DND-41 (cell line): ENCODE data around the gene WRAP53.

Experiments used
- EZH2 ChIP-seq: IDR thresholded peaks from 3 replicates; pipeline ENCODE4 v1.6.1; 2012; ENCODE audit warnings: borderline replicate concordance, low read depth, mild to moderate bottlenecking, moderate library complexity, low read length, inconsistent platforms; ENCODE audit not compliant: severe bottlenecking
- TF ChIP-seq, protein P1 (sequence below): IDR thresholded peaks from 2 replicates; pipeline ENCODE4 v1.5.1; 2012; ENCODE audit warnings: borderline replicate concordance, low read length, moderate library complexity, mild to moderate bottlenecking; ENCODE audit not compliant: poor library complexity, severe bottlenecking; ENCODE audit errors: extremely low read depth

GRCh38 chr17:7712111-7712771, 24.0 kb downstream of the WRAP53 start:
- TF ChIP-seq, protein P1, sequence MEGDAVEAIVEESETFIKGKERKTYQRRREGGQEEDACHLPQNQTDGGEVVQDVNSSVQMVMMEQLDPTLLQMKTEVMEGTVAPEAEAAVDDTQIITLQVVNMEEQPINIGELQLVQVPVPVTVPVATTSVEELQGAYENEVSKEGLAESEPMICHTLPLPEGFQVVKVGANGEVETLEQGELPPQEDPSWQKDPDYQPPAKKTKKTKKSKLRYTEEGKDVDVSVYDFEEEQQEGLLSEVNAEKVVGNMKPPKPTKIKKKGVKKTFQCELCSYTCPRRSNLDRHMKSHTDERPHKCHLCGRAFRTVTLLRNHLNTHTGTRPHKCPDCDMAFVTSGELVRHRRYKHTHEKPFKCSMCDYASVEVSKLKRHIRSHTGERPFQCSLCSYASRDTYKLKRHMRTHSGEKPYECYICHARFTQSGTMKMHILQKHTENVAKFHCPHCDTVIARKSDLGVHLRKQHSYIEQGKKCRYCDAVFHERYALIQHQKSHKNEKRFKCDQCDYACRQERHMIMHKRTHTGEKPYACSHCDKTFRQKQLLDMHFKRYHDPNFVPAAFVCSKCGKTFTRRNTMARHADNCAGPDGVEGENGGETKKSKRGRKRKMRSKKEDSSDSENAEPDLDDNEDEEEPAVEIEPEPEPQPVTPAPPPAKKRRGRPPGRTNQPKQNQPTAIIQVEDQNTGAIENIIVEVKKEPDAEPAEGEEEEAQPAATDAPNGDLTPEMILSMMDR: no peak
- TF ChIP-seq EZH2: no peak
